GM18909 (cell line): ENCODE results near the gene RGN.
"Not testable (repeated sequence)": the region's sequence is repeated elsewhere in the genome, so short reads cannot be mapped to it uniquely, and the experiment has no call there.

Experiments
- ATAC-seq: cut with Tn5 transposase; IDR thresholded peaks from one replicate; pipeline ENCODE4 v1.9.1; 2021; ENCODE audit warnings: mild to moderate bottlenecking; ENCODE audit not compliant: unreplicated experiment, poor library complexity

RGN gene

GRCh38 chrX:47112316-47112954, 34.2 kb downstream of the RGN start:
- ATAC-seq, result no peak

DNA sequence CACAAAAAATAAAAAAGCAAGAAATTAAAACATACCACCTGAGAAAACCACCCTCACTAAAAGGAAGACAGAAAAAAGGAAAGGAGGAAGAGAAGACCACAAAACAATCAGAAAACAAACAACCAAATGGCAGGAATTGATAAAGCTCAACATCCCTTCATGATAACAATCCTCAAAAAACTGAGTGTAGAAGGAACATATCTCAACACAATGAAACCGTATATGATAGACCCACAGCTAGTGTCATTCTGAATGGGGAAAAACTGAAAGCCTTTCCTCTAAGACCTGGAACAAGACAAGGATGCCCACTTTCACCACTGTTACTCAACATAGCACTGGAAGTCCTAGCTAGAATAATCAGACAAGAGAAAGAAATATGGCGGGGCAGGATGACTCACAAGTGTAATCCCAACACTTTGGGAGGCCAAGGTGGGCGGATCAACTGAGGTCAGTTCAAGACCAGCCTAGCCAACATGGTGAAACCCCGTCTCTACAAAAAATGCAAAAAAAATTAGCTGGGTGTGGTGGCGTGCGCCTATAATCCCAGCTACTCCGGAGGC, 38.4 kb downstream of the RGN start:
- ATAC-seq, result not testable (repeated sequence)

GRCh38 chrX:47124466-47124865, 46.2 kb downstream of the RGN start:
- not testable (repeated sequence) for ATAC-seq

DNA sequence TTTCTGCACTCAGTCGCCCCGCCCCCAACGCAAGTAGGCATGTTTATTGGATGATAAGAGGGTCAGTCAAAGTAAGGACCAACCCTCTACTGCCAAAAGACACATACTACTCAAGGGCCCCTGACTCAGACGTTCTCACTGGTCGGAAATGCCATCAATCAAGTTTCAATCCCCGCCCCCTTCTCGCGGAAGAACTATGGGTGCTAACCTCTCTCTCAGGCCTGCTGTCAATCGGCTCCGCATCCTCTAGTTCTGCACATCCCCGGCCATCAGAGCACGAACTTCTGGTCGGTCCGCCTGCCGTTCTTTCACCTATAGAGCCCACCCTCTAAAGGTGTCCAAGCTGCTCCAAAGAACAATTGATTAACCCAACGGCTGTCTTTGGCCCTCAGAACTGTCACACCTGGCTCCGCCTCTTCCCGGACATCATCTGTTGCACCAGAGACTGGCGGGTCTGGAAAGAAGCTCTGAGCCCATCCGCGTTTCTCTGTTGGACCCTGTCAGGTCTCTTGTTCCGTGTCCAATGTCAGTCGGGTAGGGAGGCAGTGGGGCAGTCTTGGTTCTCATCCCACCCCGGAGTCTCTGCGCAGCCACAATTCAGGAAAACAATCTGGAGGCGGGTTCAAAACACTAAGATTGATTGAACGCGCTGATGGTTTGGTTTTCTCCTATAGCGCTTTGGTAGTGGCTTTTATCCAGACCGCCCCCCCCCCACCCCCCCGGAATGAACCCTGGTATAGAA, 51.1 kb downstream of the RGN start:
- ATAC-seq, result peak; percentile 98

- no peak for ATAC-seq
Measured at GRCh38 chrX:47129899-47130358, 51.7 kb downstream of the RGN start.

DNA sequence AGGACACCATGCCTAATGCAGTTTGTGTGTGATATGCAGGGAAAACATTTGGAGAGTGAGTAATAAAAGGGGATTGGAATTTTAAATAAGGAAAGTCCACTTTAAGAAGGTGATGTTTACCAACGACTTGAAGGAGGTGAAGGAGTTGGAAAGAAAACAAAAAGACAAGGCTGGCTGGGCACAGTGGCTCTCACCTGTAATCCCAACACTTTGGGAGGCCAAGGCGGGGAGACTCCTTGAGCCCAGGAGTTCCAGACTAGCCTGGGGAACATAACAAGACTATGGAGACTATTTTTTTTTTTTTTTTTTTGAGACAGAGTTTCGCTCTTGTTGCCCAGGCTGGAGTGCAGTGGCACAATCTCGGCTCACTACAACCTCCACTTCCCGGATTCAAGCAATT, 55.2 kb downstream of the RGN start:
- no peak for ATAC-seq

DNA sequence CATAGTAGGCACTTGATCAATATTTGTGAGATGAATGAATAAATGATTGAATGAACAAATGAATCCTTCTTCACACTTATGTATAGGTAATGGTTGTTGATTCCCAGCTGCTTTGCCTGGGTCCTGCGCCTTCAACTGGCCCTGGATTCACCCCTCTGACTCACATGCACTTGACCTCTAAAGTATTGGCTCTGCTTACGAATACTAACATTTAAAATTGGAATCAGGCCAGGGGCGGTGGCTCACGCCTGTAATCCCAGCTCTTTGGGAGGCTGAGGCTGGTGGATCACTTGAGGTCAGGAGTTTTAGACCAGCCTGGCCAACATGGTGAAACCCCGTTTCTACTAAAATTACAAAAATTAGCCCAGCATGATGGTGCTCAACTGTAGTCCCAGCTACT, 57.4 kb downstream of the RGN start:
- not testable (repeated sequence) for ATAC-seq

DNA sequence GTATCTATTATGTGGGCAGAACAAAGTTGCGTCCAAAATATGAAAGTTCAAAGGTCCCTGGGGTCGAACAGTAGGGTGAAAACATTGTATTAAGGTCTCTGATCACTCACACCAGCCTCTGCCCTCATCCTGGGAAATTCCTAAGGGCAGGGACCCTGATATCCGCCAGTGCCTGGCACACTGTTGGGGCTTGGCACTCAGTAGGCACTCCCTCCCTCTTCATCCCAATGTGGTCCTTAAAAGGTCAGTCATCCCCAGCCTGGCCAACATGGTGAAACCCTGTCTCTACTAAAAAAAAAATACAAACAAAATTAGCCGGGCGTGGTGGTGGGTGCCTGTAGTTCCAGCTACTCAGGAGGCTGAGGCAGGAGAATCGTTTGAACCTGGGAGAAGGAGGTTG, 59.9 kb downstream of the RGN start:
- no peak for ATAC-seq
